Measurements from ENCODE around the gene L3MBTL4. TPM values are rescaled to one million over a fixed set of nuclear protein-coding genes. Genes with fewer than 3 reads are reported as not detected.

Gene L3MBTL4
- total RNA-seq, 1 experiment from 2014 or later, result 1.4 TPM

GRCh38 chr18:5918205-5918858 lies 496.4 kb downstream of the L3MBTL4 start:
- Mint-ChIP-seq H3K4me3 (no peak overlapping the region), H3K9me3 (no peaks in the 10 kb centered on the region), H3K27ac (no peak overlapping the region), H3K36me3 (no peaks in the 10 kb centered on the region; the same call in 1 of the 2 replicates), H3K4me1 (peaks cover 19% of the 10 kb centered on the region), H3K27me3 (ENCODE audit: low read depth) (no peaks in the 10 kb centered on the region)
- no peak for ATAC-seq
- no peak for TF ChIP-seq TEAD1 (CRISPR knock-in tag; IDR thresholded peaks at IDR 0.05)
- TF ChIP-seq EMX1 (CRISPR knock-in tag; IDR thresholded peaks at IDR 0.05), result no peak
- TF ChIP-seq OVOL2 (CRISPR knock-in tag; IDR thresholded peaks at IDR 0.05; ENCODE audit: borderline replicate concordance), result no peak
- TF ChIP-seq ZBTB21 (CRISPR knock-in tag; IDR thresholded peaks at IDR 0.05; ENCODE audit: borderline replicate concordance), result no peak
- TF ChIP-seq MAX (CRISPR knock-in tag; IDR thresholded peaks at IDR 0.05), result no peak
- TF ChIP-seq GRHL2 (CRISPR knock-in tag; IDR thresholded peaks at IDR 0.05; ENCODE audit: insufficient replicate concordance, severe bottlenecking), result no peak
- no peak for TF ChIP-seq ZNF425 (CRISPR knock-in tag; conservative IDR thresholded peaks at IDR 0.05)
- TF ChIP-seq ATF1 (CRISPR knock-in tag; IDR thresholded peaks at IDR 0.05), result no peak
- no peak for TF ChIP-seq MYBL2 (CRISPR knock-in tag; IDR thresholded peaks at IDR 0.05)
- TF ChIP-seq ATF6 (CRISPR knock-in tag; IDR thresholded peaks at IDR 0.05), result no peak
- TF ChIP-seq SP1 (CRISPR knock-in tag; conservative IDR thresholded peaks at IDR 0.05), result no peak
- TF ChIP-seq TCF7 (CRISPR knock-in tag; IDR thresholded peaks at IDR 0.05; ENCODE audit: low read depth), result no peak
- no peak for DNase-seq (ENCODE audit: low spot score)
- ChIA-PET CTCF (no interaction called here), POLR2A (no interaction called here)

GRCh38 chr18:5914951-5915350 lies 499.8 kb downstream of the L3MBTL4 start:
- ChIA-PET CTCF (interaction anchor here (1.2 kb wide), 1 partner anchor 305 kb away, joined by 4 read pairs; no protein-coding TSS in a partner anchor), POLR2A (no interaction called here)
- H3K9me3 Mint-ChIP-seq, result no peaks in the 10 kb centered on the region
- H3K4me1 Mint-ChIP-seq, result peaks cover 31% of the 10 kb centered on the region
- H3K36me3 Mint-ChIP-seq, result no peaks in the 10 kb centered on the region; the same call in 1 of the 2 replicates
- H3K27ac Mint-ChIP-seq, result no peak overlapping the region
- H3K27me3 Mint-ChIP-seq (ENCODE audit: low read depth), result no peaks in the 10 kb centered on the region
- DNase-seq (ENCODE audit: low spot score), result no peak
- no peak overlapping the region for H3K4me3 Mint-ChIP-seq
- ATAC-seq, result no peak
- TF ChIP-seq ZNF532 (CRISPR knock-in tag; IDR thresholded peaks at IDR 0.05; ENCODE audit: borderline replicate concordance) (no peak), ATF3 (CRISPR knock-in tag; conservative IDR thresholded peaks at IDR 0.05) (no peak), NR2C2 (CRISPR knock-in tag; IDR thresholded peaks at IDR 0.05) (no peak), ARID4B (CRISPR knock-in tag; IDR thresholded peaks at IDR 0.05; ENCODE audit: borderline replicate concordance) (no peak), ATF6 (CRISPR knock-in tag; IDR thresholded peaks at IDR 0.05) (no peak), USF2 (CRISPR knock-in tag; IDR thresholded peaks at IDR 0.05) (no peak), TP53 (CRISPR knock-in tag; IDR thresholded peaks at IDR 0.05) (no peak)

Data from WTC11 (cell line).